ENCODE data around the gene DESI1. TPM values are rescaled to one million over a fixed set of nuclear protein-coding genes. Genes with fewer than 3 reads are reported as not detected.
"Not testable (repeated sequence)": the region's sequence is repeated elsewhere in the genome, so short reads cannot be mapped to it uniquely, and the experiment has no call there.

Gene DESI1
- polyA plus RNA-seq, 1 donor = 20.2 TPM

- not testable (repeated sequence) for DNase-seq (ENCODE audit: low read depth)
These were observed 13.8 kb upstream of the DESI1 start for GRCh38 chr22:41634610-41635009.

GRCh38 chr22:41631615-41632014 lies 10.8 kb upstream of the DESI1 start:
- DNase-seq (ENCODE audit: low read depth) = not testable (repeated sequence)

GRCh38 chr22:41631115-41631514 lies 10.3 kb upstream of the DESI1 start:
- not testable (repeated sequence) for DNase-seq (ENCODE audit: low read depth)

GRCh38 chr22:41625577-41625976 lies 4.7 kb upstream of the DESI1 start:
- no peak for DNase-seq (ENCODE audit: low read depth)

- DNase-seq (ENCODE audit: low read depth) = no peak
These were observed 1.0 kb upstream of the DESI1 start for GRCh38 chr22:41621911-41622179.

- DNase-seq (ENCODE audit: low read depth) = peak; percentile 99
These were observed 462 bp upstream of the DESI1 start, which contains the start of gene XRCC6 for GRCh38 chr22:41621099-41621910. TSS of gene XRCC6 (plus strand) at chr22:41621295. CDS start at chr22:41622005, 710 bp downstream.

- DNase-seq (ENCODE audit: low read depth) = no peak
These were observed 759 bp downstream of the DESI1 start for GRCh38 chr22:41619979-41620588.

GRCh38 chr22:41613456-41613855 lies 7.4 kb downstream of the DESI1 start:
- DNase-seq (ENCODE audit: low read depth) = no peak

GRCh38 chr22:41612603-41613306 lies 8.1 kb downstream of the DESI1 start:
- no peak for DNase-seq (ENCODE audit: low read depth)

GRCh38 chr22:41608386-41608785 lies 12.5 kb downstream of the DESI1 start:
- DNase-seq (ENCODE audit: low read depth) = no peak

- DNase-seq (ENCODE audit: low read depth) = no peak
These were observed 16.9 kb downstream of the DESI1 start for GRCh38 chr22:41603873-41604332.

- no peak for DNase-seq (ENCODE audit: low read depth)
These were observed 19.9 kb downstream of the DESI1 start for GRCh38 chr22:41600976-41601375.

GRCh38 chr22:41598891-41599635 lies 21.8 kb downstream of the DESI1 start:
- no peak for DNase-seq (ENCODE audit: low read depth)

- DNase-seq (ENCODE audit: low read depth) = no peak
These were observed 22.8 kb downstream of the DESI1 start for GRCh38 chr22:41598081-41598480.

GRCh38 chr22:41597635-41597953 lies 23.2 kb downstream of the DESI1 start:
- no peak for DNase-seq (ENCODE audit: low read depth)

GRCh38 chr22:41596776-41597634 lies 23.8 kb downstream of the DESI1 start:
- DNase-seq (ENCODE audit: low read depth) = no peak

GRCh38 chr22:41595703-41596102 lies 25.1 kb downstream of the DESI1 start:
- DNase-seq (ENCODE audit: low read depth) = no peak

GRCh38 chr22:41593336-41593960 lies 27.4 kb downstream of the DESI1 start:
- DNase-seq (ENCODE audit: low read depth) = not testable (repeated sequence)

GRCh38 chr22:41589391-41590241 lies 31.2 kb downstream of the DESI1 start, which contains the start of gene PMM1:
TSS of gene PMM1 (minus strand) at chr22:41589840. CDS start at chr22:41589805, 35 bp downstream.
- DNase-seq (ENCODE audit: low read depth) = peak; percentile 96

- DNase-seq (ENCODE audit: low read depth) = no peak
These were observed 33.5 kb downstream of the DESI1 start for GRCh38 chr22:41587347-41587723.
